Hepatocyte (in vitro differentiated cells): Measurements from ENCODE around the gene CYBA. TPM values are rescaled to one million over a fixed set of nuclear protein-coding genes. Genes with fewer than 3 reads are reported as not detected.

Source experiments
- DNase-seq: peaks from one replicate; pipeline ENCODE4 v3.0.0-alpha.2; 2016; ENCODE audit warnings: low spot score
- H2AFZ ChIP-seq: fragments of 200-600 bp; sonication (generic); 2 replicates; pipeline ENCODE4 v1.6.0; 2016; ENCODE audit warnings: antibody characterized with exemption, mild to moderate bottlenecking
- H3K27ac ChIP-seq: fragments of 200-600 bp; sonication (generic); 2 replicates; pipeline ENCODE4 v1.5.1; 2016; ENCODE audit warnings: mild to moderate bottlenecking
- H3K27me3 ChIP-seq: fragments of 200-600 bp; sonication (generic); 2 replicates; pipeline ENCODE4 v1.6.1; 2016
- H3K36me3 ChIP-seq: fragments of 200-600 bp; sonication (generic); replicated peaks from 2 replicates; pipeline ENCODE4 v1.5.1; 2016; ENCODE audit warnings: low read depth; ENCODE audit not compliant: insufficient read depth
- H3K4me1 ChIP-seq: fragments of 200-600 bp; sonication (generic); 2 replicates; pipeline ENCODE4 v1.5.1; 2016; ENCODE audit warnings: mild to moderate bottlenecking, moderate library complexity; ENCODE audit not compliant: insufficient read depth
- H3K4me2 ChIP-seq: fragments of 200-600 bp; sonication (generic); 2 replicates; pipeline ENCODE4 v1.6.0; 2016
- H3K4me3 ChIP-seq: fragments of 200-600 bp; sonication (generic); 2 replicates; pipeline ENCODE4 v1.5.1; 2016; ENCODE audit warnings: mild to moderate bottlenecking
- H3K79me2 ChIP-seq: fragments of 200-600 bp; sonication (generic); 2 replicates; pipeline ENCODE4 v1.6.0; 2017; ENCODE audit warnings: mild to moderate bottlenecking
- H3K9me2 ChIP-seq: fragments of 200-600 bp; sonication (generic); replicated peaks from 2 replicates; pipeline ENCODE4 v1.6.0; 2017; ENCODE audit warnings: mild to moderate bottlenecking; ENCODE audit not compliant: insufficient read depth
- H3K9me3 ChIP-seq: fragments of 200-600 bp; sonication (generic); 2 replicates; pipeline ENCODE4 v1.5.1; 2016; ENCODE audit warnings: low read depth, mild to moderate bottlenecking
- H4K20me1 ChIP-seq: fragments of 200-600 bp; sonication (generic); 2 replicates; pipeline ENCODE4 v1.6.0; 2016; ENCODE audit warnings: mild to moderate bottlenecking; ENCODE audit not compliant: insufficient read depth, poor library complexity, severe bottlenecking
- EZH2 ChIP-seq: fragments of 200-600 bp; sonication (generic); IDR thresholded peaks from 2 replicates; pipeline ENCODE4 v1.6.1; 2016; ENCODE audit warnings: antibody characterized with exemption, mild to moderate bottlenecking, borderline replicate concordance
- EZH2phosphoT487 ChIP-seq: fragments of 200-600 bp; sonication (generic); IDR thresholded peaks from one replicate; pipeline ENCODE4 v1.6.1; 2018; ENCODE audit warnings: antibody characterized with exemption, mild to moderate bottlenecking, low read depth, moderate library complexity; ENCODE audit not compliant: unreplicated experiment, severe bottlenecking
- WGBS: methylation state at CpG from one replicate; pipeline ENCODE4 v1.1.6; 2016; ENCODE audit warnings: low lambda C conversion rate; ENCODE audit errors: missing lambda C conversion rate; 5-methylcytosine and 5-hydroxymethylcytosine counted together
- polyA plus RNA-seq: library from polyadenylated mRNA; unstranded; fragments of >200 nt; fragmentation: Nextera tagmentation; extraction: Ambion mirVana; gene quantifications from 2 replicates; pipeline ENCODE4 v1.2.1, GENCODE V29; 2016
- total RNA-seq: library from RNA; depleted of rRNA; stranded (reverse); fragments of >200 nt; gene quantifications from 2 replicates; pipeline ENCODE4 v1.2.3, GENCODE V29; 2014
- TF ChIP-seq, protein P1 (sequence below): fragments of 200-600 bp; sonication (generic); IDR thresholded peaks from 2 replicates; pipeline ENCODE4 v1.5.1; 2016; ENCODE audit warnings: antibody characterized with exemption, mild to moderate bottlenecking; ENCODE audit not compliant: poor library complexity

The CYBA gene
- total and polyA plus RNA-seq, 2 experiments from 2014 or later, result 196 to 419 TPM

DNA sequence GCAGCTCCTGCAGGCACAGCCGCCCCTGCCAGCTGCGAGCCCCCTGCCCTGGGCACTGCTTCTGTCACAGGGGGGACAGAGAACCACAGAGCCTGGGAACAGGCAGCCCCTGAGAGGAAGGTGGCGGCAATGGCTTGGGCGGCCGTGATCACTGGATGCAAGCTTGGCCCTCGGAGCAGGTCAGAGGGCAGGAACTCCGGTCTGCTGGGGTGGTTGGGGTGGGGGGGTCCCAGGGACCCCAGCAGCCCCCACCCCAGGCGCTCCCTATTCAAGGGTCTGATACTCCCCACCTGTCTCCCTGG lies 1.9 kb upstream of the CYBA start:
- H3K36me3 ChIP-seq, result no peaks in the 10 kb centered on the region
- no peak overlapping the region for H3K4me2 ChIP-seq
- DNase-seq, result no peak
- peaks cover 15% of the 10 kb centered on the region for H3K4me1 ChIP-seq
- 98% methylated on average over 4 of the region's 8 CpGs for WGBS
- no peak overlapping the region for H3K27ac ChIP-seq
- TF ChIP-seq EZH2 (no peak), EZH2phosphoT487 (no peak)
- TF ChIP-seq, protein P1, sequence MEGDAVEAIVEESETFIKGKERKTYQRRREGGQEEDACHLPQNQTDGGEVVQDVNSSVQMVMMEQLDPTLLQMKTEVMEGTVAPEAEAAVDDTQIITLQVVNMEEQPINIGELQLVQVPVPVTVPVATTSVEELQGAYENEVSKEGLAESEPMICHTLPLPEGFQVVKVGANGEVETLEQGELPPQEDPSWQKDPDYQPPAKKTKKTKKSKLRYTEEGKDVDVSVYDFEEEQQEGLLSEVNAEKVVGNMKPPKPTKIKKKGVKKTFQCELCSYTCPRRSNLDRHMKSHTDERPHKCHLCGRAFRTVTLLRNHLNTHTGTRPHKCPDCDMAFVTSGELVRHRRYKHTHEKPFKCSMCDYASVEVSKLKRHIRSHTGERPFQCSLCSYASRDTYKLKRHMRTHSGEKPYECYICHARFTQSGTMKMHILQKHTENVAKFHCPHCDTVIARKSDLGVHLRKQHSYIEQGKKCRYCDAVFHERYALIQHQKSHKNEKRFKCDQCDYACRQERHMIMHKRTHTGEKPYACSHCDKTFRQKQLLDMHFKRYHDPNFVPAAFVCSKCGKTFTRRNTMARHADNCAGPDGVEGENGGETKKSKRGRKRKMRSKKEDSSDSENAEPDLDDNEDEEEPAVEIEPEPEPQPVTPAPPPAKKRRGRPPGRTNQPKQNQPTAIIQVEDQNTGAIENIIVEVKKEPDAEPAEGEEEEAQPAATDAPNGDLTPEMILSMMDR, result no peak
- H3K4me3 ChIP-seq, result no peak overlapping the region
- H2AFZ ChIP-seq, result no peak overlapping the region
- H4K20me1 ChIP-seq, result peaks cover 6% of the 10 kb centered on the region
- peaks cover 15% of the 10 kb centered on the region for H3K79me2 ChIP-seq
- no peaks in the 10 kb centered on the region for H3K27me3 ChIP-seq
- H3K9me3 ChIP-seq, result no peaks in the 10 kb centered on the region
- H3K9me2 ChIP-seq, result no peaks in the 10 kb centered on the region

- Histone ChIP-seq H3K4me3 (no peak overlapping the region), H3K4me2 (peak overlapping the region; percentile 99), H3K9me2 (no peaks in the 10 kb centered on the region), H3K9me3 (no peaks in the 10 kb centered on the region), H4K20me1 (peaks cover 6% of the 10 kb centered on the region), H3K79me2 (peaks cover 15% of the 10 kb centered on the region), H3K27me3 (no peaks in the 10 kb centered on the region), H3K27ac (peak overlapping the region; percentile 91), H3K4me1 (peaks cover 15% of the 10 kb centered on the region), H3K36me3 (no peaks in the 10 kb centered on the region), H2AFZ (no peak overlapping the region)
- no peak for DNase-seq
- TF ChIP-seq EZH2 (no peak), EZH2phosphoT487 (no peak)
- TF ChIP-seq, protein P1, result no peak
- WGBS, result 91% methylated on average over 29 of the region's 29 CpGs
Observed at GRCh38 chr16:88651989-88652761, 1.3 kb upstream of the CYBA start.

- H4K20me1 ChIP-seq, result peaks cover 6% of the 10 kb centered on the region
- peaks cover 15% of the 10 kb centered on the region for H3K4me1 ChIP-seq
- H3K9me2 ChIP-seq, result no peaks in the 10 kb centered on the region
- WGBS, result 55% methylated on average over 23 of the region's 24 CpGs
- no peaks in the 10 kb centered on the region for H3K27me3 ChIP-seq
- TF ChIP-seq EZH2phosphoT487, result no peak
- TF ChIP-seq EZH2, result no peak
- TF ChIP-seq, protein P1, result no peak
- H2AFZ ChIP-seq, result no peak overlapping the region
- H3K36me3 ChIP-seq, result no peaks in the 10 kb centered on the region
- peaks cover 15% of the 10 kb centered on the region for H3K79me2 ChIP-seq
- H3K27ac ChIP-seq, result peak overlapping the region; percentile 91
- DNase-seq, result peak; percentile 73
- no peaks in the 10 kb centered on the region for H3K9me3 ChIP-seq
- H3K4me3 ChIP-seq, result peak overlapping the region; percentile 82
- H3K4me2 ChIP-seq, result peak overlapping the region; percentile 99
Observed at GRCh38 chr16:88651276-88651988, 579 bp upstream of the CYBA start.
